ENCODE measurements around the gene ERC1. TPM values are rescaled to one million over a fixed set of nuclear protein-coding genes. Genes with fewer than 3 reads are reported as not detected.
"Not testable (repeated sequence)": the region's sequence is repeated elsewhere in the genome, so short reads cannot be mapped to it uniquely, and the experiment has no call there.

ERC1 gene
- polyA plus RNA-seq, 2 of the 4 experiments (the other 2 are of a cell fraction), result 14.2 to 20.9 TPM

GRCh38 chr12:1314523-1314922 lies 323.5 kb downstream of the ERC1 start:
- 83% methylated on average over 1 of the region's 1 CpG for WGBS (ENCODE audit: missing lambda C conversion rate)
- no peak overlapping the region for H3K4me2 ChIP-seq
- no peak for TF ChIP-seq KDM5A (IDR thresholded peaks at IDR 0.05)
- TF ChIP-seq BHLHE40 (IDR thresholded peaks at IDR 0.05; ENCODE audit: low read depth, low read length), result no peak
- no peak for TF ChIP-seq ZNF302 (CRISPR knock-in tag; IDR thresholded peaks at IDR 0.05)
- TF ChIP-seq JUN (IDR thresholded peaks at IDR 0.05), result no peak
- TF ChIP-seq ZSCAN20 (CRISPR knock-in tag; IDR thresholded peaks at IDR 0.05), result no peak
- no peak for TF ChIP-seq POLR2AphosphoS2 (conservative IDR thresholded peaks at IDR 0.05; ENCODE audit: low read length)
- no peak for TF ChIP-seq CHD4 (IDR thresholded peaks at IDR 0.05; ENCODE audit: borderline replicate concordance)
- TF ChIP-seq SREBF2 (IDR thresholded peaks at IDR 0.05), result no peak
- no peak for TF ChIP-seq HOXB5 (CRISPR knock-in tag; IDR thresholded peaks at IDR 0.05)
- TF ChIP-seq ZC3H11A (IDR thresholded peaks at IDR 0.05), result no peak
- no peak for TF ChIP-seq GATA3 (IDR thresholded peaks at IDR 0.05; ENCODE audit: borderline replicate concordance)
- no peak for TF ChIP-seq SMC3 (IDR thresholded peaks at IDR 0.05)
- TF ChIP-seq RFX5 (IDR thresholded peaks at IDR 0.05), result no peak
- peaks cover 4% of the 10 kb centered on the region; the same call in 1 of the 3 replicates for H3K9me3 ChIP-seq
- no peak for FAIRE-seq
- no peak overlapping the region for H3K27ac ChIP-seq
- DNase-seq (ENCODE audit: low read depth in 1 of 2, low spot score in 1 of 2), result no peak
- ChIA-PET CTCF (no interaction called here), POLR2A (no interaction called here)
- ATAC-seq, result no peak
- H3K4me3 ChIP-seq, result no peak overlapping the region
- H3K4me1 ChIP-seq, result no peaks in the 10 kb centered on the region

DNA sequence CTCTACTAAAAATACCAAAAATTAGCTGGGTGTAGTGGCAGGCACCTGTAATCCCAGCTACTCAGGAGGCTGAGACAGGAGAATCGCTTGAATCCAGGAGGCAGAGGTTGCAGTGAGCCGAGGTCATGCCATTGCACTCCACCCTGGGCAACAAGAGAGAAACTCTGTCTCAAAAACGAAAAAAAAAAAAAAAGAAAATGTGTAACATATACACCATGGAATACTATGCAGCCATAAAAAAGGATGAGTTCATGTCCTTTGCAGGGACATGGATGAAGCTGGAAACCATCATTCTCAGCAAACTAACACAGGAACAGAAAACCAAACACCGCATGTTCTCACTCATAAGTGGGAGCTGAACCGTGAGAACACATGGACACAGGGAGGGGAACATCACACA lies 326.0 kb downstream of the ERC1 start:
- H3K4me2 ChIP-seq; H3K4me1 ChIP-seq; H3K9me3 ChIP-seq; FAIRE-seq; H3K4me3 ChIP-seq; POLR2A ChIA-PET; ATAC-seq; H3K27ac ChIP-seq; DNase-seq (ENCODE audit: low read depth in 1 of 2, low spot score in 1 of 2); CTCF ChIA-PET: not testable (repeated sequence)
- 79% methylated on average over 5 of the region's 5 CpGs for WGBS (ENCODE audit: missing lambda C conversion rate)

DNA sequence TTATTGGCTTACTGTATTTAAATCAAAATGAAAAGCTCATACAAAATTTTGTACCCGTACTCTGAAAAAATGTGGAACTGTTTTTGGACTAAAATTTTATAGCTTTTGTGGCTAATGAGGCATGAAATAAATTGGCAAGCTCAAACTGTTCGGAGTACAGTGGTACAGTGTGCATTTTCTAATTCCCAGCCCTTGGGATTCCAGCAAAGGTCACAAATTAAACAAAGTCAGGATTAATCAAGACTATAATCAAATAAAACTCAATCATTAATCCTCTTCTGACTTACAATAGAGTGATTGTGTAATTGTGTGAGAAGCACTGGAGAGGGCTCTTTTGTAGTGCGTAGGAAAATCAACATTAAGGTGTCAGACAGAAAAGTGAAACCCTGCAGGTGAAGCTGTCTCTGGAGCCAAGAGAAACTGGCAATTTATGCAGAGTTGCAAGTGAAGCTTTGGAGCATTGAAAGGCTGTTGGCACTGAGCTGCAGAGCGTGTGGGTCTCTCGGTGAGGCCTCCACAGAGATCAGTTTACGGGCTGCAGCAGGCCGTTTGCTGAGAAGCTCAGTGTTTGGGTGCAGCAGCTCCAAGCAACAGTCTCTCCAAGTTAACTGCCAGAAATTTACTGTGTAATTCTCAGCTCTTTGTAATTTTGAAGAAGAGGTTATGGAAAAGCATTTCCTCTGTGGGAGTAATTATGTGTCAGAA lies 327.5 kb downstream of the ERC1 start:
- Histone ChIP-seq H3K4me1 (no peaks in the 10 kb centered on the region), H3K4me2 (no peak overlapping the region), H3K27ac (no peak overlapping the region), H3K9me3 (peaks cover 4% of the 10 kb centered on the region; the same call in 1 of the 3 replicates), H3K4me3 (no peak overlapping the region)
- CTCF ChIA-PET, result interaction anchor here (0.9 to 1.0 kb wide), 2 partner anchors 200 to 265 kb away, joined by 4 read pairs; no protein-coding TSS in a partner anchor
- FAIRE-seq (no peak), ATAC-seq (peak in 1 of 2 experiments; percentile 37; a peak in 1 of 6 replicates), DNase-seq (ENCODE audit: low read depth in 1 of 2, low spot score in 1 of 2) (no peak)
- TF ChIP-seq, protein P1, sequence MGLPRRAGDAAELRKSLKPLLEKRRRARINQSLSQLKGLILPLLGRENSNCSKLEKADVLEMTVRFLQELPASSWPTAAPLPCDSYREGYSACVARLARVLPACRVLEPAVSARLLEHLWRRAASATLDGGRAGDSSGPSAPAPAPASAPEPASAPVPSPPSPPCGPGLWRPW (IDR thresholded peaks at IDR 0.05), result no peak
- TF ChIP-seq ZC3H11A (IDR thresholded peaks at IDR 0.05) (no peak), ATOH8 (CRISPR knock-in tag; IDR thresholded peaks at IDR 0.05; ENCODE audit: low read depth) (no peak), RAD21 (conservative IDR thresholded peaks at IDR 0.05 in 1 of 2, IDR thresholded peaks at IDR 0.05 in 1 of 2) (no peak), FOSB (CRISPR knock-in tag; IDR thresholded peaks at IDR 0.05) (no peak), CTCF (IDR thresholded peaks at IDR 0.05) (no peak), BHLHE40 (IDR thresholded peaks at IDR 0.05; ENCODE audit: low read depth, low read length) (no peak), SMC3 (IDR thresholded peaks at IDR 0.05) (no peak), KDM1A (IDR thresholded peaks at IDR 0.05; ENCODE audit: low read depth) (no peak), KDM5A (IDR thresholded peaks at IDR 0.05) (no peak), POLR2AphosphoS2 (conservative IDR thresholded peaks at IDR 0.05; ENCODE audit: low read length) (no peak)
- WGBS (ENCODE audit: missing lambda C conversion rate), result 89% methylated on average over 7 of the region's 7 CpGs
- POLR2A ChIA-PET, result no interaction called here
